ENCODE data around the gene CLCA2.

Gene CLCA2

DNA sequence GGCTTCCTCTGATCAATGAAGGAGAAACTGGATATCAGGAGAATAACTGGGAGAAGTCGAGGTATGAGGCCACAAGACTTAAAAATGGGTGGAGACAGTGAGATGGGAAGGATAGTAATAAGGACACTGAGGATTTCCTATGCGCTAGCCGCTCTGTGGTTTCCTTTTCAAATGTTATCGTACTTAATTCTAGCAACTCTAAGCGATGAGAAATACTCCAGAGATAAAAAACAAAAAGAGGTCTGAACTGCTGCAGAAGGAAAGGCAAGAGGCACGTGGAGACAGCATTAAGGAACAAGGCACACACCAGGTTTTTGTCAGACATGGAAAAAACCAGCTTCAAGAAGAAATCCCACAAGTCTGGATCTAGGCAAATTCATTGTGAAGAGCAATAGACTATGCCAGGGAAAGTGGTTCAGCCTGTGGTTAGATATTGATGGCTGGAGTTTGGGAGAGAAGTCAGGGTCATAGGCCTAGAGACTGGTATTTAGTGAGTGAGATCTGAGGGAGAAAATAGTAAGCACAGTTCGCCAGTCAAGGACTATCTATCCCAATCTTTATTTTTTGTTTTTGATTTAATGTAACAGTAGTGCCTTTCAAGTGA, 5.3 kb downstream of the CLCA2 start:
- no peaks in the 10 kb centered on the region for H3K9me3 ChIP-seq (ENCODE audit: control insufficient read depth in 1 of 2, low read length in 2 of 2)
- H3K36me3 ChIP-seq (ENCODE audit: control insufficient read depth in 1 of 2, insufficient read depth in 2 of 2, low read length in 2 of 2): no peaks in the 10 kb centered on the region
- H3K4me3 ChIP-seq (ENCODE audit: low read depth in 1 of 2, low read length in 2 of 2): no peak overlapping the region
- H3K27me3 ChIP-seq (ENCODE audit: control insufficient read depth in 1 of 2, insufficient read depth in 2 of 2, low read length in 2 of 2): no peaks in the 10 kb centered on the region
- no peaks in the 10 kb centered on the region for H3K4me1 ChIP-seq (ENCODE audit: control insufficient read depth in 1 of 2, insufficient read depth in 2 of 2, low read length in 2 of 2)
- H3K27ac ChIP-seq (ENCODE audit: low read depth, low read length): no peak overlapping the region
- no peak overlapping the region for H3K9ac ChIP-seq (ENCODE audit: low read depth in 1 of 2, low read length in 2 of 2)

DNA sequence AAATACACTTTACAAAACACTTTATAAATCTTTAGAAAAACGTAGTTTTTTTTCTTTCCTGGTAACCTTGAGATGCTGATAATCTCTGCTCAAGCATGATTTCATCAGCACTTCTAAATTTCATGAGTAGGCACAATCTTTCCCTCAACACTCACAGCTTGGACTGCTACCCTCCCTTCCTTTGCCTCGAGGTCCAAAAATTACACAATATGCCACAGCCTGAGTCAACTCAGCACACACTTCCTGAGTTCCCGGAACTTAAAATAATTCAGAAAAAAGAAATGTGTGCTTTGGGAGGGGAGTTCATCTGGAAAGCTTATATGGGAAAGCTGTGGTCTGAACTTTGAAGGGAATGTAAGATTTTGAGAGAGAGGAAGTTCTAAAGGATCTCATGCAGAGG, 5.9 kb downstream of the CLCA2 start:
- Histone ChIP-seq H3K27ac (ENCODE audit: low read depth, low read length) (no peak overlapping the region), H3K9me3 (ENCODE audit: control insufficient read depth in 1 of 2, low read length in 2 of 2) (no peaks in the 10 kb centered on the region), H3K4me3 (ENCODE audit: low read depth in 1 of 2, low read length in 2 of 2) (no peak overlapping the region), H3K36me3 (ENCODE audit: control insufficient read depth in 1 of 2, insufficient read depth in 2 of 2, low read length in 2 of 2) (no peaks in the 10 kb centered on the region), H3K4me1 (ENCODE audit: control insufficient read depth in 1 of 2, insufficient read depth in 2 of 2, low read length in 2 of 2) (no peaks in the 10 kb centered on the region), H3K9ac (ENCODE audit: low read depth in 1 of 2, low read length in 2 of 2) (no peak overlapping the region), H3K27me3 (ENCODE audit: control insufficient read depth in 1 of 2, insufficient read depth in 2 of 2, low read length in 2 of 2) (no peaks in the 10 kb centered on the region)

DNA sequence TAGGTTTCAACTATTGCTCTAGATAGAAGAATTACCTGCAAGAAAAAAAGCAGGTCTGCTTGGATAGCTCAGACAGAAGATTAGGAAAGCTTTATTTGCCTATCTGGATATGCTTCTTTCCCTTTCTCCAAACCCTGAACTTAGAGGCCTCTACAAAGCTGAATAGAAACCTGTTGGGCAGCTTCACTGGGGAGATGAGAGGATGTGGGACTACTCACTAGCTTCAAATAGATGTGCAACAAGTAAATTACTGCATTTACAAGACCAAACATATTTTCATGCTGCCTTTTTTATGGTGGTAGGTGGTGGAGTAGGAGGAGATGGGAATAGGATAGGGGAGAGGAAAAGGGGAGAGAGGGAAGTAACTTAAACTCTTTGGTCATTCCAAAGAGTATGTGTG, 6.4 kb downstream of the CLCA2 start:
- Histone ChIP-seq H3K27me3 (ENCODE audit: control insufficient read depth in 1 of 2, insufficient read depth in 2 of 2, low read length in 2 of 2) (no peaks in the 10 kb centered on the region), H3K4me1 (ENCODE audit: control insufficient read depth in 1 of 2, insufficient read depth in 2 of 2, low read length in 2 of 2) (no peaks in the 10 kb centered on the region), H3K9ac (ENCODE audit: low read depth in 1 of 2, low read length in 2 of 2) (no peak overlapping the region), H3K27ac (ENCODE audit: low read depth, low read length) (no peak overlapping the region), H3K36me3 (ENCODE audit: control insufficient read depth in 1 of 2, insufficient read depth in 2 of 2, low read length in 2 of 2) (no peaks in the 10 kb centered on the region), H3K4me3 (ENCODE audit: low read depth in 1 of 2, low read length in 2 of 2) (no peak overlapping the region), H3K9me3 (ENCODE audit: control insufficient read depth in 1 of 2, low read length in 2 of 2) (no peaks in the 10 kb centered on the region)

DNA sequence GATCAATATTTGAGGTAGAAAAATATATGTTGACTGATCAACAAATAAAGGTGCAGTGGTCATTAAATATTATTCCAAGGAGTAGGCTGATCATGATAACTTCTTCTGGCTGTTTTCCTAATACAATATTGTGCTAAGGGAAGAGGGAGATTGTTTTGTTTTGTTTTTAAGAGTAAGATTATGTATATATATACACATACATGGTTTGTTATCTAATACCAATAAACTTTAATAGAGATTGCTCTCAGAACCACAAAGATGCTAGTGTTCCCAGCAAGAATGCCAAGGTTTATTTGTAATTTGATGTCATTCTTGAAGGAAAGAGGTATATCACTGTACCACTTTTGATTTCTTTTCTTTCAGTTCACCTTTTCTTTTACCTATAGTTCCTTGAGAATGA, 10.1 kb downstream of the CLCA2 start:
- H3K4me3 ChIP-seq (ENCODE audit: low read depth in 1 of 2, low read length in 2 of 2): no peak overlapping the region
- no peaks in the 10 kb centered on the region for H3K27me3 ChIP-seq (ENCODE audit: control insufficient read depth in 1 of 2, insufficient read depth in 2 of 2, low read length in 2 of 2)
- H3K36me3 ChIP-seq (ENCODE audit: control insufficient read depth in 1 of 2, insufficient read depth in 2 of 2, low read length in 2 of 2): no peaks in the 10 kb centered on the region
- no peaks in the 10 kb centered on the region for H3K4me1 ChIP-seq (ENCODE audit: control insufficient read depth in 1 of 2, insufficient read depth in 2 of 2, low read length in 2 of 2)
- no peak overlapping the region for H3K27ac ChIP-seq (ENCODE audit: low read depth, low read length)
- no peak overlapping the region for H3K9ac ChIP-seq (ENCODE audit: low read depth in 1 of 2, low read length in 2 of 2)
- no peaks in the 10 kb centered on the region for H3K9me3 ChIP-seq (ENCODE audit: control insufficient read depth in 1 of 2, low read length in 2 of 2)

DNA sequence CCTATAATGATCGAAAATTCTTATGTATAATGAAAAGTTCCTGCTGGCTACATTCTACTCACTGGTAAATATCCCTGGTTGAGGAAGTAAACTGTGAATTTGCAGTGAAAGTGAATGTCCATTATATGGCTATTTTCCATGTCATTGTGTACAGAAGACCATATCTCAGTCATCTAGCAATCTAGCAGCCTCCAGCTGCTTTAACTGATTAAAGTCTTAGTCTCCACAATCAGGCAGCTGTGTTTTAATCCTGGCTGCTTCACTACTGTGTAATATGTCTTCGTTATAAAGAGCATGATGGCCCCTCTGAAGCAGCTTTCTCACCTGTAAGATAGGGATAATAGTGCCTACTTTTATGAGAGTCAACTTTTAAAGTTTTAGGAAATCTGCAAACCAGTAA, 11.4 kb downstream of the CLCA2 start:
- Histone ChIP-seq H3K9ac (ENCODE audit: low read depth in 1 of 2, low read length in 2 of 2) (no peak overlapping the region), H3K36me3 (ENCODE audit: control insufficient read depth in 1 of 2, insufficient read depth in 2 of 2, low read length in 2 of 2) (no peaks in the 10 kb centered on the region), H3K9me3 (ENCODE audit: control insufficient read depth in 1 of 2, low read length in 2 of 2) (no peaks in the 10 kb centered on the region), H3K4me1 (ENCODE audit: control insufficient read depth in 1 of 2, insufficient read depth in 2 of 2, low read length in 2 of 2) (no peaks in the 10 kb centered on the region), H3K27me3 (ENCODE audit: control insufficient read depth in 1 of 2, insufficient read depth in 2 of 2, low read length in 2 of 2) (no peaks in the 10 kb centered on the region), H3K4me3 (ENCODE audit: low read depth in 1 of 2, low read length in 2 of 2) (no peak overlapping the region), H3K27ac (ENCODE audit: low read depth, low read length) (no peak overlapping the region)

DNA sequence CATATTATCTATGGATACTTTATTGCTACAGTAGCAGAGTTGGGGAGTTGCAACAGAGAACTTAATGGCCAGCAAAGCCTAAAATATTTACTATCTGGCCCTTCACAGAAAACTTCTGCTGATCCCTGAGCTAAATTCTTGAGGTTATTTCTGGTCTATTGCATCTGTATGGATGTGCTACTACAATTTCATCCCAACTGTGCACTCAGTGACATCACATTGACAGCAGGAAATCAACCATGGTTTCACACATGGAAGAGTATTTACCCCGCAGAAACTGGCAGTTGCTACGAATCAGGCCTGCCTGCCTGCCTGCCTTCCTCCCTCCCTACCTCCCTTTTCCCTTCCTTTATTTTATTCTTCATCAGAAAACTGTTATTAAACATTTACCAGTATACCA, 12.1 kb downstream of the CLCA2 start:
- Histone ChIP-seq H3K27me3 (ENCODE audit: control insufficient read depth in 1 of 2, insufficient read depth in 2 of 2, low read length in 2 of 2) (no peaks in the 10 kb centered on the region), H3K9ac (ENCODE audit: low read depth in 1 of 2, low read length in 2 of 2) (no peak overlapping the region), H3K36me3 (ENCODE audit: control insufficient read depth in 1 of 2, insufficient read depth in 2 of 2, low read length in 2 of 2) (no peaks in the 10 kb centered on the region), H3K4me3 (ENCODE audit: low read depth in 1 of 2, low read length in 2 of 2) (no peak overlapping the region), H3K27ac (ENCODE audit: low read depth, low read length) (no peak overlapping the region), H3K9me3 (ENCODE audit: control insufficient read depth in 1 of 2, low read length in 2 of 2) (no peaks in the 10 kb centered on the region), H3K4me1 (ENCODE audit: control insufficient read depth in 1 of 2, insufficient read depth in 2 of 2, low read length in 2 of 2) (no peaks in the 10 kb centered on the region)

DNA sequence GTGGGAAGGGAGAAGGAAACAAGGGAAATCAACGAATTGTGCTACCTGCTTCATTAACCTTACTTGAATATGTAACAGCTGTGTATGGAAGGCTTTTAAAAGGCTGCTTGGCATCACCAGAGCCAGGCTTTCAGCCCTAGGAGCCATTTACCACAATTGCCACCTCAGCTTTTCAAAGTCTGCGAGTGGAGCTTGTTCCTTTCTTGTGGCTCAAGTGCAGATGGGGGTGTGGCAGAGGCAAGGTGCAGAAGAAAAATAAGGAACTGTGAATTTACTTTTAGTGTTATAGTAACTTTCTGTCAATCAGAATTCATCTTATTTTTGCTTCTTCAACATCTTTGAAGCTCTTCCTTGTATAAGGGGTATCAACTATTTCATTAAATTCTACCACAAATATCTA, 17.6 kb downstream of the CLCA2 start:
- H3K4me3 ChIP-seq (ENCODE audit: low read depth in 1 of 2, low read length in 2 of 2): no peak overlapping the region
- no peaks in the 10 kb centered on the region for H3K36me3 ChIP-seq (ENCODE audit: control insufficient read depth in 1 of 2, insufficient read depth in 2 of 2, low read length in 2 of 2)
- no peaks in the 10 kb centered on the region for H3K27me3 ChIP-seq (ENCODE audit: control insufficient read depth in 1 of 2, insufficient read depth in 2 of 2, low read length in 2 of 2)
- no peak overlapping the region for H3K9ac ChIP-seq (ENCODE audit: low read depth in 1 of 2, low read length in 2 of 2)
- no peaks in the 10 kb centered on the region for H3K9me3 ChIP-seq (ENCODE audit: control insufficient read depth in 1 of 2, low read length in 2 of 2)
- H3K4me1 ChIP-seq (ENCODE audit: control insufficient read depth in 1 of 2, insufficient read depth in 2 of 2, low read length in 2 of 2): no peaks in the 10 kb centered on the region
- H3K27ac ChIP-seq (ENCODE audit: low read depth, low read length): no peak overlapping the region

DNA sequence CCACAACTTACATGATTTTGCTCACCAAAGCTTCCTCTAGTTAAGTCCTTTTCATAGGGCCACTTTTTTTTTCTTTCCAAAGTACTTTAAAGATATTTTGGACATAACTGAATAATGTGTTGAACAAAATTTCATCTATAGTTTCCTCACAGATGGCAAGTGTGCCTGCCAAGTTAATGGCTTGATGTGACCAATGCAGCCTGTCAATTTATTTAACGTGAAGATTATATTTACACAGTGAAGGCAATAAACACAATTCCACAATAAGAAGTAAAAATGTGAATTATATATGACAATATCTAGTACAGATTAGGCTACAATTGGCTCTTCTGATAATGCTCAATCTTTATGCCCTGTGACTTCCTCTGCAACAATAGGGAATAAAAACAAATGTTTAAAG, 18.0 kb downstream of the CLCA2 start:
- Histone ChIP-seq H3K27ac (ENCODE audit: low read depth, low read length) (no peak overlapping the region), H3K9me3 (ENCODE audit: control insufficient read depth in 1 of 2, low read length in 2 of 2) (no peaks in the 10 kb centered on the region), H3K27me3 (ENCODE audit: control insufficient read depth in 1 of 2, insufficient read depth in 2 of 2, low read length in 2 of 2) (no peaks in the 10 kb centered on the region), H3K36me3 (ENCODE audit: control insufficient read depth in 1 of 2, insufficient read depth in 2 of 2, low read length in 2 of 2) (no peaks in the 10 kb centered on the region), H3K4me1 (ENCODE audit: control insufficient read depth in 1 of 2, insufficient read depth in 2 of 2, low read length in 2 of 2) (no peaks in the 10 kb centered on the region), H3K4me3 (ENCODE audit: low read depth in 1 of 2, low read length in 2 of 2) (no peak overlapping the region), H3K9ac (ENCODE audit: low read depth in 1 of 2, low read length in 2 of 2) (no peak overlapping the region)

DNA sequence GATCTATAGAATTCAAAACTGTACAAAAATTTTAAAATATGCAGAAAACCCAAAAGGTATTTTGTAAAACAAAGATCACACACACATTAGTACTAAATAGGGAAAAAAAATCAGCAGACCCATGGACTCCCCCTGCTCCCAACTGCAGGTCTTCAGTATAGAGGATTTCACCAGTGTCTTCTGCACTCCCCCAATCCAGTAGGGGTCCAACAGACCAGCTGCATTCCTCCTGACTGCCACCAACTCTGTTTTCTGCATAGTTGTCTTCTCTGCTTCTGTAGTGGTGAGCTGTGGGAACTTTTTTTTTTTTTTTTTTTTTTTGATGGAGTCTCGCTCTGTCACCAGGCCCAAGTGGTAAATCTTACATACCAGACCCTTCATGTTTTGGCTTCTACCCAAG, 21.9 kb downstream of the CLCA2 start:
- no peak overlapping the region for H3K9ac ChIP-seq (ENCODE audit: low read depth in 1 of 2, low read length in 2 of 2)
- no peaks in the 10 kb centered on the region for H3K36me3 ChIP-seq (ENCODE audit: control insufficient read depth in 1 of 2, insufficient read depth in 2 of 2, low read length in 2 of 2)
- H3K27me3 ChIP-seq (ENCODE audit: control insufficient read depth in 1 of 2, insufficient read depth in 2 of 2, low read length in 2 of 2): no peaks in the 10 kb centered on the region
- no peaks in the 10 kb centered on the region for H3K4me1 ChIP-seq (ENCODE audit: control insufficient read depth in 1 of 2, insufficient read depth in 2 of 2, low read length in 2 of 2)
- no peak overlapping the region for H3K4me3 ChIP-seq (ENCODE audit: low read depth in 1 of 2, low read length in 2 of 2)
- H3K9me3 ChIP-seq (ENCODE audit: control insufficient read depth in 1 of 2, low read length in 2 of 2): no peaks in the 10 kb centered on the region
- H3K27ac ChIP-seq (ENCODE audit: low read depth, low read length): no peak overlapping the region

DNA sequence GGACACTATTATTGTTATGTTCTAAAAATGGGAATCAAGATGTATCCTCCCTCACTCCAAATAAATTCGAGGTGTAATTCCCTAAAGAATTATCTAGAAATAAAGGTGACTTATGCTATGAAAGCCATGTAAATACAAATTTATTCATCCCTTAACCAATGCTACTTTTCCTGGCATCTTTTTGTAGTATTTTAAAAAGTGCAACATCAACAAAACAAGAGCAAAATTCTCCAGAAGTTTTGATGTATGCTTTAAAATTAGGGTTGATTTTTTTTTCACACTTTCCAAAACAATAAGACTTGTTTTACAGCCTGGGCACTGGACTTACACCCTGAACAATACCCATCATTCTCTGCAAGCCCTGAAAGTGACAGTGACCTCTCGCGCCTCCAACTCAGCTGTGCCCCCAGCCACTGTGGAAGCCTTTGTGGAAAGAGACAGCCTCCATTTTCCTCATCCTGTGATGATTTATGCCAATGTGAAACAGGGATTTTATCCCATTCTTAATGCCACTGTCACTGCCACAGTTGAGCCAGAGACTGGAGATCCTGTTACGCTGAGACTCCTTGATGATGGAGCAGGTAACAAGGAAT, 23.3 kb downstream of the CLCA2 start:
- Histone ChIP-seq H3K27ac (ENCODE audit: low read depth, low read length) (no peak overlapping the region), H3K4me1 (ENCODE audit: control insufficient read depth in 1 of 2, insufficient read depth in 2 of 2, low read length in 2 of 2) (no peaks in the 10 kb centered on the region), H3K4me3 (ENCODE audit: low read depth in 1 of 2, low read length in 2 of 2) (no peak overlapping the region)

DNA sequence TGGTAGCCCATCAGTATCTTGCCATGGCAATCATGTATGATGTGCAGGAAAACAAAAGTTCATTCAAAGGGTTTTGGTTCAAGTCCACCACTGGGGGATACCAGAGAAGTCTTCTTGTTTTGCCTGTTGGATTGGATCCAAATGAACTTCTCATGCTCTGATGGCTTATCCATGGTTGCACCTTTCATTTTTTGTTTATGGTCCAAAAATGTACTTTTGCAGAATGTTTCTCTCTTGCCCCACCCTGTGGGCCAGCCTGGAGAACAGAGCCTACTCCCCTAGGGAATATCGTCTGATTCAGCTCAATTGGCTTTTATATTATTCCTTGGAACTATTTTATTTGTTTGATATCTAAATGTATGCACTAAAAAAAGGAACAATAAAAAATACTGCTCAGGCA, 24.7 kb downstream of the CLCA2 start:
- Histone ChIP-seq H3K27me3 (ENCODE audit: control insufficient read depth in 1 of 2, insufficient read depth in 2 of 2, low read length in 2 of 2) (no peaks in the 10 kb centered on the region), H3K9me3 (ENCODE audit: control insufficient read depth in 1 of 2, low read length in 2 of 2) (no peaks in the 10 kb centered on the region), H3K27ac (ENCODE audit: low read depth, low read length) (no peak overlapping the region), H3K36me3 (ENCODE audit: control insufficient read depth in 1 of 2, insufficient read depth in 2 of 2, low read length in 2 of 2) (no peaks in the 10 kb centered on the region), H3K9ac (ENCODE audit: low read depth in 1 of 2, low read length in 2 of 2) (no peak overlapping the region), H3K4me3 (ENCODE audit: low read depth in 1 of 2, low read length in 2 of 2) (no peak overlapping the region), H3K4me1 (ENCODE audit: control insufficient read depth in 1 of 2, insufficient read depth in 2 of 2, low read length in 2 of 2) (no peaks in the 10 kb centered on the region)

More for the DNA sequence above, 23.3 kb downstream of the CLCA2 start:
- no peaks in the 10 kb centered on the region for H3K27me3 ChIP-seq (ENCODE audit: control insufficient read depth in 1 of 2, insufficient read depth in 2 of 2, low read length in 2 of 2)
- no peaks in the 10 kb centered on the region for H3K36me3 ChIP-seq (ENCODE audit: control insufficient read depth in 1 of 2, insufficient read depth in 2 of 2, low read length in 2 of 2)
- H3K9ac ChIP-seq (ENCODE audit: low read depth in 1 of 2, low read length in 2 of 2): no peak overlapping the region
- H3K9me3 ChIP-seq (ENCODE audit: control insufficient read depth in 1 of 2, low read length in 2 of 2): no peaks in the 10 kb centered on the region
